GM12878 (cell line): ENCODE data around the gene CAMTA1. TPM values are rescaled to one million over a fixed set of nuclear protein-coding genes. Genes with fewer than 3 reads are reported as not detected.

Source experiments
- ATAC-seq: fragments of 200-7000 bp; cut with Tn5 transposase; 3 replicates; pipeline ENCODE4 v1.9.1; 2020; ENCODE audit warnings: mild to moderate bottlenecking, moderate library complexity
- BruUV-seq: library from RNA; stranded (reverse); fragments of 400-500 nt; replicated peaks from 2 replicates; lab custom pipeline; 2021; lab: Mats Ljungman, UMichigan
- CTCF ChIA-PET: fragments of 300-600 bp; sonication (Branson Sonifier 250); formaldehyde crosslinking; extraction: SDS; loops from one replicate; lab custom pipeline; 2021; ENCODE audit warnings: inconsistent platforms; lab: Yijun Ruan, JAX
- POLR2A ChIA-PET: fragments of 350-600 bp; formaldehyde crosslinking; extraction: SDS; loops from one replicate; lab custom pipeline; 2021; ENCODE audit warnings: inconsistent platforms; lab: Charles Lee
- RAD21 ChIA-PET: fragments of 300-600 bp; sonication (Branson Sonifier 250); formaldehyde crosslinking; loops from one replicate; lab custom pipeline; 2023; ENCODE audit warnings: antibody characterized with exemption; ENCODE audit not compliant: unreplicated experiment; lab: Charles Lee
- SMC1A ChIA-PET: fragments of 300-600 bp; sonication (Branson Sonifier 250); formaldehyde crosslinking; loops from one replicate; lab custom pipeline; 2023; ENCODE audit not compliant: unreplicated experiment, uncharacterized antibody; lab: Charles Lee
- DNase-seq: peaks from one replicate; pipeline ENCODE4 v3.0.0-alpha.2; 2011; ENCODE audit warnings: low read depth, low spot score
- FAIRE-seq: peaks from 3 replicates; lab custom pipeline; 2011; peaks lifted over from hg19 to GRCh38; lab: Jason Lieb, UNC
- H2AFZ ChIP-seq: 2 replicates; pipeline ENCODE4 v1.6.0; 2011; ENCODE audit warnings: low read depth, low read length, control low read depth; ENCODE audit not compliant: control insufficient read depth
- H3K27ac ChIP-seq: 2 replicates; pipeline ENCODE4 v1.5.1; 2011; ENCODE audit warnings: control low read depth; ENCODE audit not compliant: control insufficient read depth, insufficient read depth
- H3K27me3 ChIP-seq, 2 experiments: replicated peaks in 1 of 2; 2 replicates each; pipeline versions ENCODE4 v1.6.0 to v1.6.1; 2011; ENCODE audit warnings: low read length in 1 of 2; ENCODE audit not compliant: control insufficient read depth in 2 of 2, insufficient read depth in 2 of 2
- H3K36me3 ChIP-seq, 2 experiments: 2 replicates each; pipeline ENCODE4 v1.5.1; 2011; ENCODE audit warnings: low read length in 1 of 2; ENCODE audit not compliant: control insufficient read depth in 2 of 2, insufficient read depth in 2 of 2
- H3K4me1 ChIP-seq: 2 replicates; pipeline ENCODE4 v1.6.1; 2011; ENCODE audit warnings: mild to moderate bottlenecking, low read length, moderate library complexity, mixed read lengths; ENCODE audit not compliant: control insufficient read depth, insufficient read depth
- H3K4me2 ChIP-seq: 2 replicates; pipeline ENCODE4 v1.6.0; 2011; ENCODE audit warnings: control low read depth; ENCODE audit not compliant: control insufficient read depth, insufficient read depth
- H3K4me3 ChIP-seq: fragments of 200-600 bp; sonication (generic); 2 replicates; pipeline ENCODE4 v1.5.1; 2016
- H3K79me2 ChIP-seq: 2 replicates; pipeline ENCODE4 v1.6.0; 2011; ENCODE audit warnings: low read length; ENCODE audit not compliant: control insufficient read depth, insufficient read depth
- H3K9ac ChIP-seq: 2 replicates; pipeline ENCODE4 v1.8.0; 2011; ENCODE audit warnings: low read length, control low read depth, mixed read lengths; ENCODE audit not compliant: control insufficient read depth, insufficient read depth
- H3K9me3 ChIP-seq: replicated peaks from 3 replicates; pipeline ENCODE4 v1.5.1; 2011; ENCODE audit warnings: mild to moderate bottlenecking, low read length; ENCODE audit not compliant: control insufficient read depth, insufficient read depth
- H4K20me1 ChIP-seq: 2 replicates; pipeline ENCODE4 v1.6.0; 2011; ENCODE audit not compliant: control insufficient read depth, insufficient read depth
- HDAC6 ChIP-seq: fragments of 200-600 bp; sonication (generic); IDR thresholded peaks from one replicate; pipeline ENCODE4 v1.8.0; 2017; ENCODE audit warnings: antibody characterized with exemption; ENCODE audit not compliant: unreplicated experiment
- IRF4 ChIP-seq: IDR thresholded peaks from 2 replicates; pipeline ENCODE4 v1.6.1; 2011; ENCODE audit warnings: low read depth, low read length
- MXI1 ChIP-seq: fragments of 150-350 bp; IDR thresholded peaks from 2 replicates; pipeline ENCODE4 v1.6.1; 2011; ENCODE audit warnings: low read depth, mild to moderate bottlenecking, inconsistent platforms, low read length, improper control_type of control experiment
- MYC ChIP-seq: IDR thresholded peaks from 2 replicates; pipeline ENCODE4 v1.6.1; 2011; ENCODE audit warnings: mild to moderate bottlenecking, low read length, moderate library complexity, inconsistent platforms; ENCODE audit not compliant: insufficient read depth, insufficient replicate concordance, insufficient read length, severe bottlenecking
- NRF1 ChIP-seq: conservative IDR thresholded peaks from 2 replicates; pipeline ENCODE4 v1.6.1; 2011; ENCODE audit warnings: mild to moderate bottlenecking, low read depth, low read length, improper control_type of control experiment
- PAX5 ChIP-seq: IDR thresholded peaks from 2 replicates; pipeline ENCODE4 v1.6.1; 2011; ENCODE audit warnings: low read depth, low read length, borderline replicate concordance
- POLR2AphosphoS5 ChIP-seq: IDR thresholded peaks from 2 replicates; pipeline ENCODE4 v1.6.1; 2011; ENCODE audit warnings: mild to moderate bottlenecking, low read length, inconsistent platforms
- RBBP5 ChIP-seq: fragments of 200-600 bp; sonication (generic); conservative IDR thresholded peaks from 2 replicates; pipeline ENCODE4 v1.6.1; 2016
- SMARCA5 ChIP-seq: fragments of 450-650 bp; IDR thresholded peaks from 2 replicates; pipeline ENCODE4 v1.6.1; 2017; ENCODE audit warnings: mild to moderate bottlenecking
- SPI1 ChIP-seq: IDR thresholded peaks from 2 replicates; pipeline ENCODE4 v1.6.1; 2011; ENCODE audit warnings: low read depth, mild to moderate bottlenecking, low read length, moderate library complexity, borderline replicate concordance; ENCODE audit not compliant: insufficient read depth
- TCF12 ChIP-seq: IDR thresholded peaks from 2 replicates; pipeline ENCODE4 v1.6.1; 2011; ENCODE audit warnings: low read depth, mild to moderate bottlenecking, low read length
- TCF7 ChIP-seq: IDR thresholded peaks from 2 replicates; pipeline ENCODE4 v1.6.1; 2014; ENCODE audit warnings: antibody characterized with exemption, borderline replicate concordance
- WRNIP1 ChIP-seq: IDR thresholded peaks from 2 replicates; pipeline ENCODE4 v1.6.1; 2011; ENCODE audit warnings: low read depth, low read length, improper control_type of control experiment, borderline replicate concordance
- ZNF217 ChIP-seq: fragments of 450-650 bp; IDR thresholded peaks from 2 replicates; pipeline ENCODE4 v1.6.1; 2017; ENCODE audit warnings: antibody characterized with exemption, mild to moderate bottlenecking
- WGBS: methylation state at CpG from one replicate; pipeline ENCODE4 v1.1.6; 2016; ENCODE audit warnings: low lambda C conversion rate; ENCODE audit not compliant: insufficient replicate concordance, insufficient coverage; ENCODE audit errors: missing lambda C conversion rate; 5-methylcytosine and 5-hydroxymethylcytosine counted together
- in situ Hi-C: fragments of 300-500 bp; cut with MboI; formaldehyde crosslinking; loops from 9 replicates; pipeline ENCODE4 v1.14.3; 2018; ENCODE audit warnings: mixed read lengths
- intact Hi-C: fragments of 100-400 bp; cut with micrococcal nuclease; formaldehyde crosslinking; loops from one replicate; pipeline ENCODE4 v1.14.2; 2022; ENCODE audit not compliant: unreplicated experiment
- polyA plus RNA-seq, 11 experiments: library from polyadenylated mRNA; depleted of rRNA in 4 of 11; unstranded in 6 of 11; stranded (reverse) in 5 of 11; fragments of >200 nt; fragmentation: Nextera tagmentation in 4 of 11; fragmentation: Illumina TruSeq in 1 of 11; extraction: Ambion mirVana in 4 of 11; extraction: Trizol in 1 of 11; gene quantifications; 1 replicate in 1 of 11; 2 replicates in 10 of 11; pipeline versions ENCODE4 v1.2.1 to v1.2.3, GENCODE V29; 2011 to 2016; ENCODE audit warnings: inconsistent platforms in 2 of 11, missing spikeins in 2 of 11, low read depth in 1 of 11
- total RNA-seq, 4 experiments: library from RNA; depleted of rRNA in 3 of 4; stranded (reverse); fragments of >200 nt in 3 of 4; fragmentation: Illumina TruSeq in 1 of 4; extraction: Trizol in 1 of 4; gene quantifications; 2 replicates each; pipeline versions ENCODE4 v1.2.1 to v1.2.3, GENCODE V29; 2013 to 2021

CAMTA1 gene
- total and polyA plus RNA-seq, 10 of the 15 experiments (the other 5 are each of a cell fraction or from before 2014, with no cell fraction given), result 37.7 to 148 (median 76.4) TPM

GRCh38 chr1:6986281-6986680 is 201.0 kb downstream of the CAMTA1 start:
- H3K9ac ChIP-seq, result no peak overlapping the region
- RAD21 ChIA-PET, result no interaction called here
- FAIRE-seq (no peak), DNase-seq (no peak), ATAC-seq (no peak)
- H3K4me3 ChIP-seq, result no peak overlapping the region
- no peaks in the 10 kb centered on the region; a peak in 1 of 4 replicates for H3K27me3 ChIP-seq
- 37% methylated on average over 8 of the region's 8 CpGs for WGBS
- H3K4me2 ChIP-seq, result no peak overlapping the region
- CTCF ChIA-PET, result no interaction called here
- POLR2A ChIA-PET, result no interaction called here
- no peak overlapping the region for H3K27ac ChIP-seq
- in situ Hi-C loops (no loop called here), intact Hi-C loops (no loop called here)
- SMC1A ChIA-PET, result interaction anchor here (0.6 kb wide), 1 partner anchor 14 kb away, joined by 3 read pairs; no protein-coding TSS in a partner anchor
- TF ChIP-seq PAX5 (no peak), NRF1 (no peak), TCF12 (no peak), SMARCA5 (no peak), MXI1 (no peak), MYC (no peak), IRF4 (no peak), TCF7 (no peak), POLR2AphosphoS5 (no peak), RBBP5 (no peak), ZNF217 (no peak), WRNIP1 (no peak), SPI1 (no peak), HDAC6 (no peak)
- no TSS peak for BruUV-seq
- H3K36me3 ChIP-seq, result no peaks in the 10 kb centered on the region
- no peaks in the 10 kb centered on the region for H3K4me1 ChIP-seq
- H4K20me1 ChIP-seq, result no peaks in the 10 kb centered on the region
- no peaks in the 10 kb centered on the region for H3K9me3 ChIP-seq
- no peaks in the 10 kb centered on the region for H3K79me2 ChIP-seq
- no peak overlapping the region for H2AFZ ChIP-seq
